Measurements from ENCODE around the gene GEMIN5.

DNA sequence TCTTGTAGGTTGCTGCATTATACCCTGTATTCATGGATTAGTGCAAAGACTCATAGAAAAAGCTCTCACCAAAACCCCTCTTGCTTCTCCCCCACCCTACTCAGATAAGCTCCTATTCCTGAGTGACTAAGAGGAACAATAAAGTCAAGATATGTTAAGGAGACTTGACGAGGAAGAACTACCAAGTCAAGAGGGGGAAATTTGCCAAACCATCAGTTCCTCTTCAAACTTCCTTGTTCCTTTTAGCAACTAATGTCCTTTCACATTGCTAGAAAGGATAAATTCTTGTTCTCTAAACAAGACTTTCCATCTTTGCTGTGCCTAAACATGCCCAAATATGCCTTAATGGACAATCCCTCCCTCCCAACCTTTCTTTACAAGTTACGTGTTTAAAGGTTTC is 52.6 kb downstream of the GEMIN5 start:
- TF ChIP-seq, protein P1, sequence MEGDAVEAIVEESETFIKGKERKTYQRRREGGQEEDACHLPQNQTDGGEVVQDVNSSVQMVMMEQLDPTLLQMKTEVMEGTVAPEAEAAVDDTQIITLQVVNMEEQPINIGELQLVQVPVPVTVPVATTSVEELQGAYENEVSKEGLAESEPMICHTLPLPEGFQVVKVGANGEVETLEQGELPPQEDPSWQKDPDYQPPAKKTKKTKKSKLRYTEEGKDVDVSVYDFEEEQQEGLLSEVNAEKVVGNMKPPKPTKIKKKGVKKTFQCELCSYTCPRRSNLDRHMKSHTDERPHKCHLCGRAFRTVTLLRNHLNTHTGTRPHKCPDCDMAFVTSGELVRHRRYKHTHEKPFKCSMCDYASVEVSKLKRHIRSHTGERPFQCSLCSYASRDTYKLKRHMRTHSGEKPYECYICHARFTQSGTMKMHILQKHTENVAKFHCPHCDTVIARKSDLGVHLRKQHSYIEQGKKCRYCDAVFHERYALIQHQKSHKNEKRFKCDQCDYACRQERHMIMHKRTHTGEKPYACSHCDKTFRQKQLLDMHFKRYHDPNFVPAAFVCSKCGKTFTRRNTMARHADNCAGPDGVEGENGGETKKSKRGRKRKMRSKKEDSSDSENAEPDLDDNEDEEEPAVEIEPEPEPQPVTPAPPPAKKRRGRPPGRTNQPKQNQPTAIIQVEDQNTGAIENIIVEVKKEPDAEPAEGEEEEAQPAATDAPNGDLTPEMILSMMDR (IDR thresholded peaks at IDR 0.05) = no peak
- TF ChIP-seq POLR2A (IDR thresholded peaks at IDR 0.05) = no peak
